Stimulated activated naive B cell treated with anti-CD40 and anti-IgM and Interleukin-4, amounts not matched to agents 10 μg/mL and 1 μg/mL and 100 μg/mL, for 72 hours (primary cell): ENCODE results near the gene TGFBR3L.

ENCODE experiments used
- ATAC-seq, 2 donors: fragments of 150-1000 bp; cut with Tn5 transposase; replicated peaks; 2 replicates each; pipeline ENCODE4 v1.10.0; 2021; ENCODE audit warnings: moderate library complexity in 1 of 2
- DNase-seq: peaks from one replicate; pipeline ENCODE4 v3.0.0; 2021
- H3K27ac Mint-ChIP-seq: one replicate; pipeline ENCODE4 v1.8.0; 2022; ENCODE audit warnings: mild to moderate bottlenecking, mixed read lengths
- H3K27me3 Mint-ChIP-seq, 2 donors: one replicate each; pipeline ENCODE4 v1.8.0; 2022; ENCODE audit warnings: mixed read lengths in 2 of 2
- H3K36me3 Mint-ChIP-seq, 2 donors: one replicate each; pipeline ENCODE4 v1.8.0; 2022; ENCODE audit warnings: mixed read lengths in 2 of 2, mild to moderate bottlenecking in 1 of 2
- H3K4me1 Mint-ChIP-seq, 2 donors: one replicate each; pipeline ENCODE4 v1.8.0; 2022; ENCODE audit warnings: mixed read lengths in 2 of 2, mild to moderate bottlenecking in 1 of 2
- H3K4me3 Mint-ChIP-seq, 2 donors: one replicate each; pipeline ENCODE4 v1.8.0; 2022; ENCODE audit warnings: mild to moderate bottlenecking in 2 of 2, mixed read lengths in 2 of 2, moderate library complexity in 1 of 2
- H3K9me3 Mint-ChIP-seq, 2 donors: one replicate each; pipeline ENCODE4 v1.8.0; 2022; ENCODE audit warnings: mixed read lengths in 2 of 2, mild to moderate bottlenecking in 1 of 2

TGFBR3L gene

DNA sequence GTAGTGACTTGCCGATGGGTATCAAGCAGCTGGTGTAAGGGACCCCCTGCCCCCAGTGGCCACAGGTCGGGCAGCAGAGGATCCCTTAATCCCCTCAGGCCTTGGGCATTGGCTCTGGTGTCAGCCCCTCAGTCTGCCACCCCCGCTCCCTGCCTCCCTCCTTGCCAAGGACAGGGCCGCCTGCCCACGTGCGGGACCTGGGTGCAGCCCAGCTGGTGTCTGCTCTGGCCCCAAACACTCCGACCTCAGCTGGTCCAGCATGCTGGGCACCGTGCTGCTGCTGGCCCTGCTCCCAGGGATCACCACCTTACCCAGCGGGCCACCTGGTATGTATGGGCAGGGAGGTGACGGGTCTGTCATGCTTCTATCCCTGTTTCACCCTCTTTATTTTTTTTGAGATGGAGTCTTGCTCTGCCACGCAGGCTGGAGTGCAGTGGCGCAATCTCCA lies at the start of gene TGFBR3L:
TGFBR3L (plus strand) TSS at position 233 of the 448 bp plus-strand sequence.
- Mint-ChIP-seq H3K4me3 (peak within 1 kb of the TSS; percentile 60 to 81), H3K9me3 (no peaks in the 10 kb centered on the region), H3K4me1 (peaks cover 16 to 50% of the 10 kb centered on the region in 2 donors), H3K27ac (no peak within 1 kb of the TSS), H3K36me3 (peaks cover 30% of the 10 kb centered on the region in 2 donors), H3K27me3 (peaks cover 32 to 42% of the 10 kb centered on the region in 2 donors)
- DNase-seq (no peak), ATAC-seq (no peak)

GRCh38 chr19:7865262-7865911 lies 49.2 kb upstream of the TGFBR3L start:
- peaks cover 7 to 8% of the 10 kb centered on the region in 2 donors for H3K36me3 Mint-ChIP-seq
- peak overlapping the region; percentile 10 for H3K27ac Mint-ChIP-seq
- H3K27me3 Mint-ChIP-seq = peaks cover 50 to 66% of the 10 kb centered on the region in 2 donors
- H3K4me3 Mint-ChIP-seq = no peak overlapping the region
- peaks cover 0 to 2% of the 10 kb centered on the region in 2 donors for H3K9me3 Mint-ChIP-seq
- peaks cover 21 to 43% of the 10 kb centered on the region in 2 donors for H3K4me1 Mint-ChIP-seq
- DNase-seq (no peak), ATAC-seq (no peak)

- peaks cover 26 to 46% of the 10 kb centered on the region in 2 donors for H3K4me1 Mint-ChIP-seq
- no peak overlapping the region for H3K4me3 Mint-ChIP-seq
- peaks cover 0 to 2% of the 10 kb centered on the region in 2 donors for H3K36me3 Mint-ChIP-seq
- ATAC-seq (no peak), DNase-seq (no peak)
- H3K9me3 Mint-ChIP-seq = peaks cover 5% of the 10 kb centered on the region in 2 donors
- no peak overlapping the region for H3K27ac Mint-ChIP-seq
- peaks cover 48 to 66% of the 10 kb centered on the region in 2 donors for H3K27me3 Mint-ChIP-seq
Measured at GRCh38 chr19:7866399-7867091, 48.1 kb upstream of the TGFBR3L start.

DNA sequence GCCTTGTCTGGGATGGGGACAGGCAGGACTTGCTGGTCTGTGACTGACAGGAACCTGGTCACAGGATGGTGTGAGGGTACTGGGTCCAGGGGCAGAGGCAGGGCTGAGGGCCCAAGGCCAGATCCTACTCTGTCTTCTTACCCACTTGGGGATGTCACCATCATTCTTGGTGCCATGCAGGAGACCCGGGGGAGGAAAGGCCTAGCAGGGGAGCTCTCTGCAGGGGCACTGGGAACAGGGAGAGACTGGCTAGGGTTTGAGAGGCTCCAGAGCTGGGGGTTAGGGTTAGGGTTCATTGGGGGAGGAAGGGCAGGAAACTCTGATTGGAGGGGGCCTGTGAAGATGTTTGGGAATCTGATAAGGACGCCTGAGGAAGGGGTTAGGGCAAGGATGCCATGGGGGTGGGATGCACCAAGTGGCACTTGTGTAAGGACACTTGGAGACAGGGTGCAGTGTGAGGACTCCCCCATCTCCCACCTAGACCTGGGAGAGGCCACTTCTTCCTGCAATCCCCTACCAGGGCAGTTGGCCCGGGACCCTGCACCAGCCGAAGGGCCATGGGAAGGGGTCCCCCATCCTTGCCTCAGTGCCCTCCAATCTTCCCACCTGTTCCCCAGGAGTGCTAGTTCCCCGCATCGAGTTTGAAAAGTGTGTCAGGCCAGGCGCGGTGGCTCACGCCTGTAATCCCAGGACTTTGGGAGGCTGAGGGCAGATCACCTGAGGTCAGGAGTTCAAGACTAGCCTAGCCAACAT lies 47.4 kb upstream of the TGFBR3L start:
- H3K27me3 Mint-ChIP-seq = peaks cover 52 to 68% of the 10 kb centered on the region in 2 donors
- H3K9me3 Mint-ChIP-seq = peaks cover 5% of the 10 kb centered on the region in 2 donors

GRCh38 chr19:7868326-7868670 lies 46.3 kb upstream of the TGFBR3L start:
- Mint-ChIP-seq H3K4me3 (peak overlapping the region; percentile 82 to 83), H3K27ac (peak overlapping the region; percentile 25), H3K27me3 (peaks cover 56 to 75% of the 10 kb centered on the region in 2 donors), H3K9me3 (peaks cover 5% of the 10 kb centered on the region in 2 donors), H3K36me3 (peaks cover 0 to 2% of the 10 kb centered on the region in 2 donors), H3K4me1 (peaks cover 36 to 51% of the 10 kb centered on the region in 2 donors)
- DNase-seq (no peak), ATAC-seq (no peak)

More for the DNA sequence above, 47.4 kb upstream of the TGFBR3L start:
- peaks cover 0 to 2% of the 10 kb centered on the region in 2 donors for H3K36me3 Mint-ChIP-seq
- peaks cover 33 to 46% of the 10 kb centered on the region in 2 donors for H3K4me1 Mint-ChIP-seq
- DNase-seq (no peak), ATAC-seq (no peak)
- H3K27ac Mint-ChIP-seq = no peak overlapping the region
- no peak overlapping the region for H3K4me3 Mint-ChIP-seq

GRCh38 chr19:7868671-7869452 lies 45.8 kb upstream of the TGFBR3L start:
- peak overlapping the region; percentile 82 to 83 for H3K4me3 Mint-ChIP-seq
- peaks cover 56 to 75% of the 10 kb centered on the region in 2 donors for H3K27me3 Mint-ChIP-seq
- peak overlapping the region; percentile 85 for H3K27ac Mint-ChIP-seq
- peaks cover 38 to 56% of the 10 kb centered on the region in 2 donors for H3K4me1 Mint-ChIP-seq
- DNase-seq (peak; percentile 77), ATAC-seq (peak; percentile 71 to 79)
- peaks cover 0 to 2% of the 10 kb centered on the region in 2 donors for H3K36me3 Mint-ChIP-seq
- peaks cover 5% of the 10 kb centered on the region in 2 donors for H3K9me3 Mint-ChIP-seq

DNA sequence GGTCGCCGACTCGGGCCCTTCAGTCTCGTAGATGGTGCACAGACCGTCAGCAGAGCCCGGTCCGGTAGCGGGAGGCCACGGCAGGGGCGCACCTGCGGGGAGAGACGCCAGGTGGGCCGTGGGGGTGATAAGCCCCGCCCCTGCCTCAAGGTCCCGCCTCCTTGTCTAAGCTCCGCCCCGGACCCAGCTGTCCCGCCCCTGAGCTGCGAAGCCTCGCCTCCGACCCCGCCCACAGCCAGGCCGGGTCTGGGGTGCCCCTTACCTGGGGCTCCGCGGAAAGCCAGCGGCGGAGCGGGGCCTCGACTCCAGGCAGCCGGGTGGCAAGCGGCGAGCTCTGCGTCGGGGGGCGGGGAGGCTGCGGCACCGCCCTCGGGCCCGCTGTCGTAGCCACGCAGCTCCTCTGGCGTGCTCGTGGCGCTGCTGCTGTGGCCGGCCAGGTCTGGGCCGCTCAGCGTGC lies 45.1 kb upstream of the TGFBR3L start:
- peak; percentile 69 for DNase-seq
- H3K27ac Mint-ChIP-seq = peak overlapping the region; percentile 85

GRCh38 chr19:7869910-7870511 lies 44.6 kb upstream of the TGFBR3L start:
- Mint-ChIP-seq H3K27me3 (peaks cover 52 to 71% of the 10 kb centered on the region in 2 donors), H3K36me3 (no peaks in the 10 kb centered on the region), H3K4me1 (peaks cover 39 to 57% of the 10 kb centered on the region in 2 donors), H3K9me3 (peaks cover 5% of the 10 kb centered on the region in 2 donors), H3K4me3 (peak overlapping the region; percentile 68 to 75), H3K27ac (peak overlapping the region; percentile 56)
- ATAC-seq = peak in 1 of 2 donors; percentile 4
- no peak for DNase-seq

More for the DNA sequence above, 45.1 kb upstream of the TGFBR3L start:
- Mint-ChIP-seq H3K27me3 (peaks cover 52 to 71% of the 10 kb centered on the region in 2 donors), H3K4me1 (peaks cover 39 to 58% of the 10 kb centered on the region in 2 donors), H3K9me3 (peaks cover 5% of the 10 kb centered on the region in 2 donors), H3K36me3 (no peaks in the 10 kb centered on the region), H3K4me3 (peak overlapping the region; percentile 82)
- ATAC-seq = peak; percentile 51 to 60

GRCh38 chr19:7870571-7871436 lies 43.8 kb upstream of the TGFBR3L start:
- H3K9me3 Mint-ChIP-seq = peaks cover 5% of the 10 kb centered on the region in 2 donors
- peaks cover 34 to 51% of the 10 kb centered on the region in 2 donors for H3K4me1 Mint-ChIP-seq
- DNase-seq (peak; percentile 64), ATAC-seq (no peak)
- peak overlapping the region; percentile 73 to 81 for H3K4me3 Mint-ChIP-seq
- H3K27me3 Mint-ChIP-seq = peaks cover 52 to 71% of the 10 kb centered on the region in 2 donors
- H3K27ac Mint-ChIP-seq = peak overlapping the region; percentile 83
- no peaks in the 10 kb centered on the region for H3K36me3 Mint-ChIP-seq

GRCh38 chr19:7871437-7872305 lies 43.0 kb upstream of the TGFBR3L start:
- ATAC-seq = peak; percentile 33 to 41
- peaks cover 34 to 51% of the 10 kb centered on the region in 2 donors for H3K4me1 Mint-ChIP-seq
- H3K27me3 Mint-ChIP-seq = peaks cover 56 to 73% of the 10 kb centered on the region in 2 donors
- peak overlapping the region; percentile 83 for H3K27ac Mint-ChIP-seq
- H3K9me3 Mint-ChIP-seq = peaks cover 5% of the 10 kb centered on the region in 2 donors
- no peaks in the 10 kb centered on the region for H3K36me3 Mint-ChIP-seq
- peak overlapping the region; percentile 73 to 81 for H3K4me3 Mint-ChIP-seq
- DNase-seq = peak; percentile 80

DNA sequence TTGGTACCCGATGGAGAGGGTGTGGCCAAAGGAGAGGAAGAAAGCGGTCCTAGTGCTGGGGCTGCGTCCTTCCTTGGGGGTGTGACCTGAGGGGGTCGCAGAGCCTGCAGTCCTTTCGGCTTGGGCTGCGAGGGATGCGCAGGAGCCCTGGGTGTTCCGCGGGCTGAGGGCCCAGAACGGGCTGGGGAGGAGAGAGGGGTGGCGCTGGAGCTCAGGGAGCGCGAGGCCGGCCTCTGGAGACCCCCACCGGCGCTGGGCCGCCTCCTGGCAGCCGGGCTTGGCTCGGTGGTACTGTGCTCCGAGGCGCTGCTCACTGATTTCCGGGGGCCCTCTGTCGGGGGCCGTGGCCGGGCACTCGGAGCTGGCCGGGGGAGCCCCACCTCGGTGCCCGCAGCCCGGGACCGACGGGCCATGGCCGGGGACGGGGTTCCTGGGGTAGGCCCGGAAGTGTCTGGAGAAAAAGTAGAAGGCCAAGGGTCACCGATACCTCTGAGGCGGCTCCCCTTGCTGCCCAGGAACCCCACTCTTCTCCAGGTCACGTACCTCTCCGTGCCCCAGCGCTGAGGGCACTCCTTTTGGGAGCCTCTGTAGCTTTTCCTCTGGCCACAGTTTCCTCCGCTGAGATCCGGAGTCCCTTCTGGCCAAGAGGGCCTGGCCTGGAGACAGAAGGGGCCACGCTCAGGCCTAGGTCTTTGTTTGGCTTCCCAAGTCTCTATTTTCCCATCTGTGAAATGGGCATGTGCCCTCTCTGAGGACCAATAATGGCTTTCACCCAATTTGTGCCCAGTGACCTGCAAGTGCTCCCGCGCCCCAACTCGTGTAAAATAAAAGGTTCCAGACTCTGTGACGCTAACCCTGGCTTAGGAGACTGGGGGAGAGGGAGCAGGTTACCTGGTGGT lies 42.1 kb upstream of the TGFBR3L start:
- no peak overlapping the region for H3K27ac Mint-ChIP-seq
- H3K27me3 Mint-ChIP-seq = peaks cover 47 to 69% of the 10 kb centered on the region in 2 donors
- ATAC-seq (no peak), DNase-seq (no peak)
- H3K4me1 Mint-ChIP-seq = peaks cover 34 to 51% of the 10 kb centered on the region in 2 donors
- H3K9me3 Mint-ChIP-seq = peaks cover 5% of the 10 kb centered on the region in 2 donors
- no peaks in the 10 kb centered on the region for H3K36me3 Mint-ChIP-seq
- H3K4me3 Mint-ChIP-seq = peak overlapping the region; percentile 73 to 81
